Epidermal melanocyte (primary cell): Measurements from ENCODE around the gene RIMOC1.

Experiments
- DNase-seq: peaks from one replicate; pipeline ENCODE4 v3.0.0; 2011; ENCODE audit warnings: low spot score; ENCODE audit not compliant: insufficient read length

RIMOC1 gene

GRCh38 chr5:41903892-41904799, at the start of gene RIMOC1:
Gene RIMOC1 (plus strand): TSS chr5:41904344. CDS start chr5:41904368, 24 bp downstream.
- peak; percentile 85 for DNase-seq

GRCh38 chr5:41856644-41857491, 47.3 kb upstream of the RIMOC1 start:
- peak; percentile 20 for DNase-seq

- no peak for DNase-seq
Observed at GRCh38 chr5:41857989-41858388, 46.2 kb upstream of the RIMOC1 start.

DNA sequence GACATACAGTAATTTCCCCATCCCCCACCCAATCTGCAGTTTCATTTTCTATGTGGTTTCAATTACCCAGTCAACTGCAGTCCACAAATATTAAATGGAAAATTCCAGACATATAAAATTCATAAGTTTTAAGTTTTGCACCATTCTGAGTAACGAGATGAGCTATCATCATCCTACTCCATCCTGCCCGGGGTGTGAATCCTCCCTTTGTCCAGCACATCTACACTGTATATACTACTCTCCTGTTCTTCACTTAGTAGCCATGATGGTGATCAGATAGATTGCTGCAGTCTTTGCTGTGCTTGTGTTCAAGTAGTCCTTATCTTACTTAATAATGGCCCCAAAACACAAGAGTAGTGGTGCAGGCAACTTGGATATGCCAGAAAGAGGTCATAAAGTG, 45.3 kb upstream of the RIMOC1 start:
- no peak for DNase-seq

- DNase-seq, result no peak
Observed at GRCh38 chr5:41863871-41864486, 40.2 kb upstream of the RIMOC1 start.

GRCh38 chr5:41869151-41869723, 34.9 kb upstream of the RIMOC1 start:
- DNase-seq, result no peak

GRCh38 chr5:41869724-41870626, 34.2 kb upstream of the RIMOC1 start, which contains the start of gene OXCT1:
Gene OXCT1 (minus strand): TSS chr5:41870425. CDS start chr5:41870358, 67 bp downstream.
- peak; percentile 37 for DNase-seq

GRCh38 chr5:41870627-41871048, 33.5 kb upstream of the RIMOC1 start:
- DNase-seq, result no peak

GRCh38 chr5:41871852-41872251, 32.3 kb upstream of the RIMOC1 start:
- no peak for DNase-seq

- DNase-seq, result no peak
Observed at GRCh38 chr5:41874512-41875060, 29.6 kb upstream of the RIMOC1 start.

GRCh38 chr5:41875121-41875520, 29.0 kb upstream of the RIMOC1 start:
- no peak for DNase-seq

- no peak for DNase-seq
Observed at GRCh38 chr5:41876678-41877077, 27.5 kb upstream of the RIMOC1 start.

DNA sequence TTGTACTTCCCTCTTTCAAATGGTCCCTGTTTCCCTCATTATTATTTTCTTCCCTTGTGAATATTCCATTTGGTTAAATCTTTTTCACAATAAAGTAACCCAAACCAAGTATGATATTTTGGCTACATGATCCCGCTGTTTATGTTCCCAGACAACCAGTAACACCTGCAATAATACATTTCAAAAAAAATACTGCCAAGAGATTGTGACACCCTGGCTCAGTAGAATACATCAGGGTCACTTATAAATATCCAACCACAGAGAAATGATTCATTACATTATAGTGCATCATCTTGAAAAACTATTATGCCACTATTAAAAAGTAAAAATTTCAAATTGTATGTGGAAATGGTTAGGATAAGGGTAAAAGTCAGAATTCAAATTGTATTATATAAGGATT, 26.7 kb upstream of the RIMOC1 start:
- no peak for DNase-seq

DNA sequence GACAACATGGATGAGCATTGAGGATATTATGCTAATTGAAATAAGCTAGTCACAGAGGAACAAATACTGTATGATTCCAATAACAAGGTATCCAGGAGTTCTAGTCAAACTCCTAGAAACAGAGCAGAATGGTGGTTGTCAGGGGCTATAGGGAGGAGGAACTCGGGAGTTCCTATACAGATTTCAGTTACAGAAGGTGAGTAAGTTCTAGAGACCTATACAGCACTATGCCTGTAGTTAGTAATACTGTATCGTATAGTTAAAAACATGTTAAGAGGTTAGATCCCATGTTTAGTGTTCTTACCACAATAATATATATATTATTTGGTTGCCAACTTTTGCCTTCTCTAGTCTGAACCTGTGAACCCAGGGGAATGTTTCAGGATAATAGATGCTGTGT, 26.0 kb upstream of the RIMOC1 start:
- DNase-seq, result no peak

DNA sequence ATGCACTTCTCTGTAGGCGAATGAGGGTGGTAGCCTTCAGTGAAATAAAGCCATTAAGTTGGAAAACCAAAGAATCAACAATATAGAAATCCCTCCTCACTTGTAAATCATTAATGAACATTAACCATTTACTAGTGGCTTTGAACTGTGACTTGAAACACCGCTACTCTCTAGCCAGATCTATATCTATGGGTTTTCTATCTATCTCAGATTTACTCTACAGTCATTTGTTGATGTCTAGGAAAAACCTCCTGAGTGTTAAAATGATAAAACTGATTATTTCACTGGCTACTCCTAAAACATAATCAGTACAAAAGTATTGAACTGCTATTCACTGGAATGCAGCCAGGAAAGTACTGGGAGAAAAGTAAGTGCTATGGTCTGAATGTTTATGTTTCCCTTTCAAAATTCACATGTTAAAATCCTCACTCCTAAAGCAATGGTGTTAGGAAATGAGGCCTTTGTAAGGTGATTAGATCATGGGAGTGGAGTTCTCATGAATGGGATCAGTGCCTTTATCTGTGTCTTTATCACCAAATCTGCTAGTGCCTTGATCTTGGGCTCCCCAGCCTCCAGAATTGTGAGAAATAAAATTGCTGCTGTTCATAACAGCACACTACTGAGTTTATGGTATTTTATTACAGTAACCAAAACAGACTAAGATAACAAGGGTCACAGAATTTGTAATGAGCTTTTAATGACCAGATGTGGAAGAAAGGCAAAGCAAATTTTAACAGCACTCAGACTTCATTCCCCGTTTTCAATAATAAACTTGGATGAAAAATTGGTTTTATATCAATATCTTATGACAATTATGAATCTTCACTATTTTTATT, 25.3 kb upstream of the RIMOC1 start:
- no peak for DNase-seq

- no peak for DNase-seq
Observed at GRCh38 chr5:41882765-41883164, 21.4 kb upstream of the RIMOC1 start.

DNA sequence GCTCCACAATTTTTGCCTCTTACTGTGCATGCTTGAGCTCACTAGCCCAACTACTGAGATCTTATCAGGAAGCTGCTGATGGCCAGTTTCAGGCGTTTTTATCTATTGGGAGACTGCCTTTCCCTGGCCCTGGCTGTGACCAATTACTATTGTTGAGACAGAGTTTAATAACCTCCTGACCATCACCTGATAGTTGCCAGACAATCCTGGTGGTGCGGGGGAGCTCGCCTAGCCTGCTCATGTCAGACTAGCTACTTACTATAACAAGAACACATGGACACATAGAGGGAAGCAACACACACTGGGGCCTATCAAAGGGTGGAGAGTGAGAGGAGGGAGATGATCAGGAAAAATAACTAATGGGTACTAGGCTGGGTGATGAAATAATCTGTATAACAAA, 20.9 kb upstream of the RIMOC1 start:
- DNase-seq, result no peak

GRCh38 chr5:41883936-41884335, 20.2 kb upstream of the RIMOC1 start:
- DNase-seq, result no peak

GRCh38 chr5:41885286-41885685, 18.9 kb upstream of the RIMOC1 start:
- DNase-seq, result no peak
